Neural crest cell (in vitro differentiated cells): Measurements from ENCODE around the gene DHX8. TPM values are rescaled to one million over a fixed set of nuclear protein-coding genes. Genes with fewer than 3 reads are reported as not detected.
"Not testable (repeated sequence)": the region's sequence is repeated elsewhere in the genome, so short reads cannot be mapped to it uniquely, and the experiment has no call there.

Source experiments
- DNase-seq: peaks from one replicate; pipeline ENCODE4 v3.0.0; 2021; ENCODE audit warnings: low read depth, mixed read lengths, low spot score
- H3K27ac Mint-ChIP-seq: one replicate; pipeline ENCODE4 v1.8.0; 2021; ENCODE audit warnings: mild to moderate bottlenecking, mixed read lengths; ENCODE audit not compliant: unreplicated experiment
- H3K27me3 Mint-ChIP-seq: 2 replicates; pipeline ENCODE4 v1.8.0; 2021; ENCODE audit warnings: low read depth, mild to moderate bottlenecking, mixed read lengths
- H3K36me3 Mint-ChIP-seq: 2 replicates; pipeline ENCODE4 v1.8.0; 2021; ENCODE audit warnings: low read depth, mild to moderate bottlenecking, mixed read lengths
- H3K4me1 Mint-ChIP-seq: 2 replicates; pipeline ENCODE4 v1.8.0; 2021; ENCODE audit warnings: mixed read lengths
- H3K4me3 Mint-ChIP-seq: one replicate; pipeline ENCODE4 v1.8.0; 2021; ENCODE audit warnings: mild to moderate bottlenecking, mixed read lengths
- H3K9me3 Mint-ChIP-seq: 2 replicates; pipeline ENCODE4 v1.8.0; 2021; ENCODE audit warnings: mixed read lengths
- CTCF ChIP-seq: fragments of 200-600 bp; sonication (generic); conservative IDR thresholded peaks from 2 replicates; pipeline ENCODE4 v1.5.0; 2021; ENCODE audit warnings: antibody characterized with exemption, mild to moderate bottlenecking
- total RNA-seq: library from RNA; stranded (reverse); gene quantifications from 2 replicates; pipeline ENCODE4 v1.2.1, GENCODE V29; 2021

The DHX8 gene
- total RNA-seq, 1 donor from 2014 or later, result 68.0 TPM

DNA sequence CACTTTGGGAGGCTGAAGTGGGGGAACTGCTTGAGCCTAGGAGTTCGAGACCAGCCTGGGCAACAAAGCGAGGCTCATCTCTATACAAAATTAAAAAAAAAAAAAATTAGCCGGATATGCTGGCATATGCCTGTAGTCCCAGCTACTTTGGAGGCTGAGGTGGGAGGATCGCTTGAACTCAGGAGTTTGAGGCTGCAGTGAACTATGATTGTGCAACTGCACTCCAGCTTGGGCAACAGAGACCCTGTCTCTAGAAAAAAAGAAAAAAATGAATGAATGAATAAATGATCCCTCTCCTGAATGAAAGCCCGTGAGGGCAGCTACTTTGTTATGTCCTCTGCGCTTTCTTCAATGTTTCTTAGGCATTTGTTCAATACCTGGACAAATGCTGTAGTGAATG lies 27.7 kb upstream of the DHX8 start:
- H3K27ac Mint-ChIP-seq, result no peak overlapping the region
- DNase-seq, result no peak
- H3K9me3 Mint-ChIP-seq, result no peaks in the 10 kb centered on the region
- H3K27me3 Mint-ChIP-seq, result no peaks in the 10 kb centered on the region
- no peak overlapping the region for H3K4me3 Mint-ChIP-seq
- no peak for TF ChIP-seq CTCF
- H3K4me1 Mint-ChIP-seq, result peaks cover 19% of the 10 kb centered on the region
- peaks cover 3% of the 10 kb centered on the region for H3K36me3 Mint-ChIP-seq

- no peak overlapping the region for H3K27ac Mint-ChIP-seq
- H3K27me3 Mint-ChIP-seq, result no peaks in the 10 kb centered on the region
- peaks cover 19% of the 10 kb centered on the region for H3K4me1 Mint-ChIP-seq
- no peaks in the 10 kb centered on the region for H3K9me3 Mint-ChIP-seq
- DNase-seq, result no peak
- H3K36me3 Mint-ChIP-seq, result no peaks in the 10 kb centered on the region
- H3K4me3 Mint-ChIP-seq, result no peak overlapping the region
- TF ChIP-seq CTCF, result no peak
Observed at GRCh38 chr17:43456661-43457361, 27.0 kb upstream of the DHX8 start.

GRCh38 chr17:43457362-43457692 lies 26.4 kb upstream of the DHX8 start:
- Mint-ChIP-seq H3K27ac (no peak overlapping the region), H3K27me3 (no peaks in the 10 kb centered on the region), H3K4me3 (no peak overlapping the region), H3K9me3 (no peaks in the 10 kb centered on the region), H3K36me3 (no peaks in the 10 kb centered on the region), H3K4me1 (peaks cover 19% of the 10 kb centered on the region)
- TF ChIP-seq CTCF, result no peak
- no peak for DNase-seq

GRCh38 chr17:43459878-43460277 lies 23.9 kb upstream of the DHX8 start:
- not testable (repeated sequence) for H3K27me3 Mint-ChIP-seq, H3K4me3 Mint-ChIP-seq, H3K27ac Mint-ChIP-seq, DNase-seq, H3K9me3 Mint-ChIP-seq, H3K36me3 Mint-ChIP-seq
- peaks cover 19% of the 10 kb centered on the region for H3K4me1 Mint-ChIP-seq

GRCh38 chr17:43461185-43461584 lies 22.6 kb upstream of the DHX8 start:
- peaks cover 18% of the 10 kb centered on the region for H3K4me1 Mint-ChIP-seq
- no peak for TF ChIP-seq CTCF
- H3K27ac Mint-ChIP-seq, result no peak overlapping the region
- peaks cover 6% of the 10 kb centered on the region for H3K27me3 Mint-ChIP-seq
- H3K4me3 Mint-ChIP-seq, result no peak overlapping the region
- H3K36me3 Mint-ChIP-seq, result no peaks in the 10 kb centered on the region
- no peak for DNase-seq
- no peaks in the 10 kb centered on the region for H3K9me3 Mint-ChIP-seq

- DNase-seq, H3K9me3 Mint-ChIP-seq, H3K27me3 Mint-ChIP-seq, H3K27ac Mint-ChIP-seq, H3K4me3 Mint-ChIP-seq, H3K4me1 Mint-ChIP-seq, H3K36me3 Mint-ChIP-seq: not testable (repeated sequence)
Observed at GRCh38 chr17:43462569-43462968, 21.2 kb upstream of the DHX8 start.
